Upper lobe of right lung (tissue), 1 donor: ENCODE measurements around the gene POU5F1. TPM values are rescaled to one million over a fixed set of nuclear protein-coding genes. Genes with fewer than 3 reads are reported as not detected.

Experiments
- ATAC-seq: fragments of 200-7000 bp; cut with Tn5 transposase; one replicate; pipeline ENCODE4 v1.9.1; 2020; ENCODE audit warnings: mild to moderate bottlenecking, moderate library complexity
- DNase-seq: peaks from one replicate; pipeline ENCODE4 v3.0.0-alpha.2; 2020
- H3K27ac ChIP-seq: fragments of 200-600 bp; one replicate; pipeline ENCODE4 v1.8.0; 2022
- H3K27me3 ChIP-seq: fragments of 200-600 bp; one replicate; pipeline ENCODE4 v1.8.0; 2022; ENCODE audit warnings: mild to moderate bottlenecking
- H3K36me3 ChIP-seq: fragments of 200-600 bp; one replicate; pipeline ENCODE4 v1.8.0; 2022
- H3K4me1 ChIP-seq: fragments of 200-600 bp; one replicate; pipeline ENCODE4 v1.8.0; 2022
- H3K4me3 ChIP-seq: fragments of 200-600 bp; one replicate; pipeline ENCODE4 v1.8.0; 2022; ENCODE audit warnings: mild to moderate bottlenecking
- H3K9me3 ChIP-seq: fragments of 200-600 bp; one replicate; pipeline ENCODE4 v1.8.0; 2022
- intact Hi-C: fragments of 100-400 bp; cut with DNase I; formaldehyde crosslinking; loops from one replicate; pipeline ENCODE4 v1.11.0; 2022
- total RNA-seq: library from RNA; stranded (reverse); fragmentation: NEBNext Ultra II Directional; extraction: Animal tissue kit (Norgen Biotek cat#: 25700); gene quantifications from one replicate; pipeline ENCODE4 v1.2.1, GENCODE V29; 2021
- TF ChIP-seq, protein P1 (sequence below): fragments of 200-600 bp; IDR thresholded peaks from one replicate; pipeline ENCODE4 v1.8.0; 2022; ENCODE audit warnings: antibody characterized with exemption
- donor health status: DM: no; HTN: yes; CAD: no; lungs with severe emphysema.

POU5F1 gene
- total RNA-seq, 1 donor from 2014 or later: 2.8 TPM

DNA sequence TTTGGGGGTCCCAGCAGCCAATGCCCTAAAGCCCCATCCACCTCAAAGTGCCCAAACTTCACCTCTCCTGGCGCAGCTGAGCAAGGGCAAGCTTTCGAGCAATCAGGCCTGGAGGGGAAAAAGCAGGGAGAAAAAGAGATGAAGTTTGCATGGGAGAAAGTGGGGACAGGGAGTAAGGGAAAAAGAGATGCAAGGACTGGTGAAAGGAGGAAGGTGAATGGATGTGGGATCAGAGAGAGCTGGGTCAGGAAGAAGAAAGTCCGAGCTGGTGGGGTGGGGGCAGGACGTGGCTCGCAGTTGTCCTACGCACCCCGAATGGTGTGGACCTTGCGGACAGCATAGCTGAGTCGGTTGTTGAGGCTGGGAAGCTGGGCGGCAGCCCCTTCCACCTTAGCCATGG is 25.1 kb downstream of the POU5F1 start:
- no peak for DNase-seq
- Histone ChIP-seq H3K27ac (no peak overlapping the region), H3K4me3 (no peak overlapping the region), H3K9me3 (no peaks in the 10 kb centered on the region), H3K36me3 (peaks cover 8% of the 10 kb centered on the region), H3K4me1 (no peaks in the 10 kb centered on the region), H3K27me3 (no peaks in the 10 kb centered on the region)
- intact Hi-C loops: no loop called here
- TF ChIP-seq, protein P1, sequence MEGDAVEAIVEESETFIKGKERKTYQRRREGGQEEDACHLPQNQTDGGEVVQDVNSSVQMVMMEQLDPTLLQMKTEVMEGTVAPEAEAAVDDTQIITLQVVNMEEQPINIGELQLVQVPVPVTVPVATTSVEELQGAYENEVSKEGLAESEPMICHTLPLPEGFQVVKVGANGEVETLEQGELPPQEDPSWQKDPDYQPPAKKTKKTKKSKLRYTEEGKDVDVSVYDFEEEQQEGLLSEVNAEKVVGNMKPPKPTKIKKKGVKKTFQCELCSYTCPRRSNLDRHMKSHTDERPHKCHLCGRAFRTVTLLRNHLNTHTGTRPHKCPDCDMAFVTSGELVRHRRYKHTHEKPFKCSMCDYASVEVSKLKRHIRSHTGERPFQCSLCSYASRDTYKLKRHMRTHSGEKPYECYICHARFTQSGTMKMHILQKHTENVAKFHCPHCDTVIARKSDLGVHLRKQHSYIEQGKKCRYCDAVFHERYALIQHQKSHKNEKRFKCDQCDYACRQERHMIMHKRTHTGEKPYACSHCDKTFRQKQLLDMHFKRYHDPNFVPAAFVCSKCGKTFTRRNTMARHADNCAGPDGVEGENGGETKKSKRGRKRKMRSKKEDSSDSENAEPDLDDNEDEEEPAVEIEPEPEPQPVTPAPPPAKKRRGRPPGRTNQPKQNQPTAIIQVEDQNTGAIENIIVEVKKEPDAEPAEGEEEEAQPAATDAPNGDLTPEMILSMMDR: no peak
- ATAC-seq: no peak

- no peak for ATAC-seq
- intact Hi-C loops: no loop called here
- Histone ChIP-seq H3K9me3 (no peaks in the 10 kb centered on the region), H3K27ac (no peak overlapping the region), H3K4me3 (no peak overlapping the region), H3K36me3 (peaks cover 4% of the 10 kb centered on the region), H3K27me3 (no peaks in the 10 kb centered on the region), H3K4me1 (no peaks in the 10 kb centered on the region)
- no peak for DNase-seq
- TF ChIP-seq, protein P1: no peak
Observed at GRCh38 chr6:31144970-31145340, 25.5 kb downstream of the POU5F1 start.

DNA sequence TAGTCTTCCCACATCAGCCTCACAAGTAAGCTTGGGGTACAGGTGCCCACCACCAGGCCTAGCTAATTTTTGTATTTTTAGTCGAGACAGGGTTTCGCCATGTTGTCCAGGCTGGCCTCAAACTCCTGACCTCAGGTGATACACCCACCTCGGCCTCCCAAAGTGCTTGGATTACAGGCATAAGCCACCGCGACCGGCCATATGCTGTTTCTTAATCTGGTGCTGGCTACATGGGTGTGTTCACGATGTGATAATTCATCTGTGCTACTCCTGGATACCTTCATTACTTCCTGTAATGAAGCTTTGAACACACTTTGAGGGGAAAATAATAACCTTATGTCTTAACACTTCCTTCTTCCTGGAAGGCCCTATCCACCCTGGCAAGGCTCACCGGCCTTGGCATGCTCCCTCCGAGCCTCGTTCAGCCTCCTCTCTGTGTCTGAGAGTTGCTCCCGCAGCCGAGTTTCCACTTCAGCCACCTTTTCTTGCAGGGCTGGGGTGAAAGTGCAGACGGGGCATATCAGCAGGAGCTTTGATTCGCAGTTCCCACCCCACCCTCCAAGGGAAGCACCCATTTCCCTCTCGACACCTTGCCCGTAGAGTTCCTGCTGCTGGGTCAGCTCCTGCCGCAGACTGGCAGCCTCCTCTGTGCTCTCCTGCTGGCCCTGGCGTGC is 26.0 kb downstream of the POU5F1 start:
- H3K36me3 ChIP-seq: no peaks in the 10 kb centered on the region
- peak; percentile 6 for ATAC-seq
- no peak overlapping the region for H3K27ac ChIP-seq
- no peak for DNase-seq
- H3K4me1 ChIP-seq: no peaks in the 10 kb centered on the region
- TF ChIP-seq, protein P1: no peak
- H3K4me3 ChIP-seq: no peak overlapping the region
- no peaks in the 10 kb centered on the region for H3K9me3 ChIP-seq
- H3K27me3 ChIP-seq: no peaks in the 10 kb centered on the region
- intact Hi-C loops: no loop called here

DNA sequence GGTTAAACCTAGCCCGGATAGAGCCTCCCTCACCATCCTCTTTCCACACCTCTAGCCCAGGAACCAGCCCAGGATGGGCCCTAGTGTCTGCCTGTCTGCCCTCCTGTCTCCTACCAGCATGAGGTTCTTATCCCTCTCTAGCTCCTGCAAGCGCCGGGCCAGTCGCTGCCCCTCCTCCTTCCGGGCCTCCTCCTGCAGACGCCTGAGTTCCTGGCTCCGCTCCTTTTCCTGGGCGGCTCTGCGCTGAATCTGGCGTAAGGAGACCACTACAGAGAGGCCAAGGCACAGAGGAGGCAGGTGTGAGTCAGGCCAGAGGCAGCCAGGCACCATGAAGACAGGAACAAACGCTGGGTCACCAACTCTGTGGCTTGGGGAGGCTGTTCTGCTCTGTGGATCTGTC is 27.3 kb downstream of the POU5F1 start:
- intact Hi-C loops: no loop called here
- no peaks in the 10 kb centered on the region for H3K36me3 ChIP-seq
- DNase-seq (no peak), ATAC-seq (peak; percentile 64)
- no peak overlapping the region for H3K4me3 ChIP-seq
- no peak overlapping the region for H3K27ac ChIP-seq
- H3K27me3 ChIP-seq: no peaks in the 10 kb centered on the region
- TF ChIP-seq, protein P1: no peak
- no peaks in the 10 kb centered on the region for H3K9me3 ChIP-seq
- H3K4me1 ChIP-seq: no peaks in the 10 kb centered on the region

GRCh38 chr6:31142361-31142761 is 28.1 kb downstream of the POU5F1 start:
- no peak for DNase-seq
- ATAC-seq: no peak
- no peak overlapping the region for H3K4me3 ChIP-seq
- H3K9me3 ChIP-seq: no peaks in the 10 kb centered on the region
- no peaks in the 10 kb centered on the region for H3K27me3 ChIP-seq
- intact Hi-C loops: no loop called here
- H3K27ac ChIP-seq: no peak overlapping the region
- peaks cover 4% of the 10 kb centered on the region for H3K4me1 ChIP-seq
- TF ChIP-seq, protein P1: no peak
- H3K36me3 ChIP-seq: no peaks in the 10 kb centered on the region

DNA sequence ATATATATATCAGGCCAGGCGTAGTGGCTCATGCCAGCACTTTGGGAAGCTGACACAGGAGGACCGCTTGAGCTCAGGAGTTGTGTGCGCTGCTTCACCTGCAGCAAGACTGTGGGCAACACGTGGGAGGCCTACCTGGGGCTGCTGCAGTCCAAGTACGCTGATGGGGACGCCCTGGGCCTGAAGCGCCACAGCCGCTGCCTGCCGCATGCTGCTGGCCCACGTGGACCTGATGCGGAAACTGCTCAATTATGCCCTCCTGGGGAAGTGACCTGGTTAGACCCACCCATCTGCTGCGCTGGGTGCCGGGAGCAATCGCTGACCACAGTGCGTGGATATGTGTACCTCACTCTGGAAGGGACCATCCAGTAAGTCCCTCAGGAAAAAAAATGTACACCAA is 29.8 kb downstream of the POU5F1 start:
- H3K4me1 ChIP-seq: peaks cover 4% of the 10 kb centered on the region
- H3K27me3 ChIP-seq: no peaks in the 10 kb centered on the region
- ATAC-seq: no peak
- H3K4me3 ChIP-seq: no peak overlapping the region
- H3K27ac ChIP-seq: no peak overlapping the region
- TF ChIP-seq, protein P1: no peak
- intact Hi-C loops: no loop called here
- no peaks in the 10 kb centered on the region for H3K9me3 ChIP-seq
- DNase-seq: no peak
- H3K36me3 ChIP-seq: no peaks in the 10 kb centered on the region
